Measurements from ENCODE around the gene MPPED2.

Gene MPPED2

GRCh38 chr11:30488304-30488998 is 97.7 kb downstream of the MPPED2 start:
- no peak for DNase-seq (ENCODE audit: low read depth in 1 of 2, low spot score in 1 of 2)

DNA sequence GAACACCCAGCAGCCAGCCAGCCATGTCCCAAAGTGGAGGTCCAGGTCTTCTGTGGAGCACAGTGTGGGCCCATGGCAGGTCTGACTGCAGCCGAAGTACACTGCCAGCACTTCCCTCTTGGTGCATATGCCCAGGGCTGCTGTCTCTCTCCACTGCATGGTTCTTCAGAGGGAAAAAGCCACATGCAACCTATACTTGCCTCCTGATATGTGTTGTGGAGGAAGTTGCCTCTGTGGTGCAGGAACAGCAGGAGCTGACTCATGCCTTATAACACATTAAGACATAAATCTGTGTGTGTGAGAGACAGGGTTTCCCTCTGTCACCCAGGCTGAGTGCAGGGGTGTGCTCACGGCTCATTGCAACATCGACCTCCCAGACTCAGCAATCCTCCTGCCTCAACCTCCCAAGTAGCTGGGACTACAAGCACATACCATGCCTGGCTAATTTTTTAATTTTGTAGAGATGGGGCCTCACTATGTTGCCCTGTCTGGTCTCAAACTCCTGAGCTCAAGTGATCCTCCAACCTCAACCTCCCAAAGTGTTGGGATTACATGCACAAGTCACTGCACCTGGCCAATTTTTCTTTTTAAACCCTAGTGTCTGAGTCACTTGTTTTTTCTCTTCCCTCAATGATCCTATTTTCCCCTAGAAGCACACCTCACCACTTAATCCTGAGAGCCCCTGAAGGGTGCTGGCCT is 98.8 kb downstream of the MPPED2 start:
- no peak for DNase-seq (ENCODE audit: low read depth in 1 of 2, low spot score in 1 of 2)

GRCh38 chr11:30485756-30486155 is 100.4 kb downstream of the MPPED2 start:
- DNase-seq (ENCODE audit: low read depth in 1 of 2, low spot score in 1 of 2), result no peak

GRCh38 chr11:30485222-30485621 is 100.9 kb downstream of the MPPED2 start:
- DNase-seq (ENCODE audit: low read depth in 1 of 2, low spot score in 1 of 2), result no peak

GRCh38 chr11:30483056-30483455 is 103.1 kb downstream of the MPPED2 start:
- no peak for DNase-seq (ENCODE audit: low read depth in 1 of 2, low spot score in 1 of 2)

GRCh38 chr11:30481796-30482195 is 104.4 kb downstream of the MPPED2 start:
- no peak for DNase-seq (ENCODE audit: low read depth in 1 of 2, low spot score in 1 of 2)

DNA sequence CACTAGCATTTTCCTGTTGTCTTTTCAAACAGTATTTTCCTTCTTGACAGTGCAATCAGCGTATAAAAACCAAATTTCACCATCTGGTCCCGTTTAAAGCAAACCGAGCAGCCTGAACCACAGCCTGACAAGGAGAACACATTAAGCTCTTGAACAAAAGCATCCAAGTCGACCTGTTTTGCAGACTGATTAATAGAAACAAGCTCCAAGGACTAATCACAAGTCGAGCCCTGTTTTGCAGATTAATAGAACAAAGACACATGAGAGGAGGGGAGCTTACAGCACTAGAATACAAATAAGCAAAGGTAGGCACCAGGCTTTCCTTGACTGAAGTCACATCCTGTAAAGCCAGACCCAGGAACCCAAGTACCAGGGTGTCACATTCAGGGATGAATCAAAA is 104.8 kb downstream of the MPPED2 start:
- DNase-seq (ENCODE audit: low read depth in 1 of 2, low spot score in 1 of 2), result no peak

DNA sequence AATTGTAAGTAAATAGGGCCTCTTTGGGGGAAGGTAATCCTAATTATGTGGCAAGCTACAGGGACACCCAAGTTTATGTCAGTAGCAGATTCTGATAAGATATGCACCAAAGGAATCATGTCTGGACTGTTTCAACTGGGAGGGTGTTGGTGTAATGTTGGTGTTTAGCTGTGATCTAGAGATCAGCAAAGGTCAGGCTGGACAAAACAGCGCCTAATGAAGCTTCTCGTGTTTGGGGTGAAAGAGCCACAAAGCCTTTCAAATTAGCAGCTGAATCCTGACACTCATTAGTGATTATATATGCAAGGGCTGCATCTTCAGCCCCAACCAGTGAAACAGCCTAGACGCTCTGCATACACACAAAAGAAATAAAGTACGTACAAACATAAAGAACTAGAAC is 106.3 kb downstream of the MPPED2 start:
- DNase-seq (ENCODE audit: low read depth in 1 of 2, low spot score in 1 of 2), result no peak

- no peak for DNase-seq (ENCODE audit: low read depth in 1 of 2, low spot score in 1 of 2)
These were observed 107.2 kb downstream of the MPPED2 start for GRCh38 chr11:30478923-30479322.

DNA sequence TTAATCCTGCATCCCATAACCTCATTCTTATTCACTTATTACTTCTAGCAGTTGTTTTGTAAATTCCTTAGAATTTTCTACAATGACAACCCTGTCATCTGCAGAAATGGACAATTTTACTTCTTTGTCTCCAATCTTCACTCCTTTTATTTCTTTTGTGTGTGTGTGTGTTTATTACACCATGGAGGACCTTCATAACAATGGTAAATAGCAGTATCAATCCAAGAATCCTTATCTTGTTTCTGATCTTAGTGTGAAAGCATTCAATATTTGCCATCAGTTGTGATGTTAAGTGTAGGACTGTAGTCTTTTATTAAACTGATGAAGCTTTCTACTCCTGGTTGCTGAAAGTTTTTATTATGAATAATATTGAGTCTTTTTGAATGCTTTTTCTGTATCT is 109.1 kb downstream of the MPPED2 start:
- no peak for DNase-seq (ENCODE audit: low read depth in 1 of 2, low spot score in 1 of 2)

DNA sequence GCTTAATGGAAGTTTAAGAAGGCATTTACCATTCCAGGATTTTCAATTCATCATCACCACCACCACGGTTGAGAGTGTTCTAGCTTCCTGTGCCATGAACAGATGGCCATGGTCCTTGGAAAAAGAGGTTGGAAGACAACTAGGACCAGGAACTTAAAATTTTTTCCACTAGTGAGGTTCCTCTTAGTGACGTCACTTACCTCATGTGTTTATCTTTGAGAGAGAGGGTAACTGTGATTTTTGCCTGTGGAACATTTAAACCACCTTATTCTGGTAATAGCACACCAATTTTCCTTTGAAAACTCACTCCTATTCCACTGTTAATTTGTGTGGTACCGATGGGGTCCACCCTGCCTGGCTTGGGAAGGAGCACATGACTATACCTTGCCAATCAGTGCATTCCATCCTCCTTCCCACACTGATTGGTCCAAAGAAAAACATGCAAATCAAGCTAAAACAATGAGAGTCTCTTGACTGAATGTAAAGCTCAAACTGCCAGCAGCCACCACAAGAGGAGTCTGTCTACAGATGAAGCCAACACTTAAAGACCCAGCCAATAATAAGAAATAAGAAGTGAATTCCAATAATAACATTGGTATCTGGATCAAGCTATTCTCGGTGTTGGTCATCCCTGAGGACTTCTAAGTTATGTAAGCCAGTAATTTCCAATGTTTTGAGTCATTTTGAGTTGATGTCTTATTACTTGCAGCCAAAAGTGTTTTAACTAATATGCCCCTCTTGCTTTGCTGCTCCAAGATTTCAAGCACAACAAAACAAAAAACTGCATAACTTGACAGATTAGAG is 111.8 kb downstream of the MPPED2 start:
- DNase-seq (ENCODE audit: low read depth in 1 of 2, low spot score in 1 of 2), result no peak

DNA sequence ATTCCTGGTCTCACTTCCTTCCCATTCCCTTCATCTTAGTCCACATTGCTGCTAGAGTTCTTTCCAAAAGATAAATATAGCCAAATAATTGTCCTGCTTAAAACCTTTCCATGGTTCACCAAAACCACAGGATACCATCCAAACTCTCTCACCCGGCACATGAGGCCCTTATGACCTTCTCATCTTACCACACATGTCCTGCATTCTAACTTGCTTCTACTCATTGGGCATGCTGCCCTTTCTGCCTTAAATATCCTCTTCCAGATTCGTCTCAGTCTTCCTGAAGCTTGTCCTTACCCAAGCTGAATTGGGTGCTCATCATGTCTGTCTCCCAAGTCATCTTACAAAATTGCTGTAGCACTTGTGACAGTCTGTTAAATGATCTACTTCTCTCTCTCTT is 114.9 kb downstream of the MPPED2 start:
- no peak for DNase-seq (ENCODE audit: low read depth in 1 of 2, low spot score in 1 of 2)

DNA sequence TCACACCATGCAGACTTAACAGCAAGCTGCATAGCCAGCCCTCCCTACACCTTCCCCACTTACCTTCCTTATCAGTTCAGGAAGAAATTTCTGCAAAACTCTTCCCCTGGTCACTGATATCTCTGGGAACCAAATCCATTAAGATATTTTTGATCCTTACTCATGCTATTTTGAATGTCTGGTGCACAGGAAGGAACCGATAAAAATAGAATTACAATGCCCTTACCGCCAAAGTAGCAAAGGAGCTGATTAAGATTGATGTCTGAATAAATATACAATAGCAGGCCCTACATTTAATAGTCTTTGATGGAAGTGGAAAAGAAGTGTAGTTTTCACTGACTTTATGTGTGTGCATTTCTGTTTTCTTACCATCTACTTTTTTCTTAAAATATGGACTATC is 117.3 kb downstream of the MPPED2 start:
- no peak for DNase-seq (ENCODE audit: low read depth in 1 of 2, low spot score in 1 of 2)

GRCh38 chr11:30467176-30467575 is 119.0 kb downstream of the MPPED2 start:
- DNase-seq (ENCODE audit: low read depth in 1 of 2, low spot score in 1 of 2), result no peak

GRCh38 chr11:30465623-30466022 is 120.5 kb downstream of the MPPED2 start:
- DNase-seq (ENCODE audit: low read depth in 1 of 2, low spot score in 1 of 2), result no peak

DNA sequence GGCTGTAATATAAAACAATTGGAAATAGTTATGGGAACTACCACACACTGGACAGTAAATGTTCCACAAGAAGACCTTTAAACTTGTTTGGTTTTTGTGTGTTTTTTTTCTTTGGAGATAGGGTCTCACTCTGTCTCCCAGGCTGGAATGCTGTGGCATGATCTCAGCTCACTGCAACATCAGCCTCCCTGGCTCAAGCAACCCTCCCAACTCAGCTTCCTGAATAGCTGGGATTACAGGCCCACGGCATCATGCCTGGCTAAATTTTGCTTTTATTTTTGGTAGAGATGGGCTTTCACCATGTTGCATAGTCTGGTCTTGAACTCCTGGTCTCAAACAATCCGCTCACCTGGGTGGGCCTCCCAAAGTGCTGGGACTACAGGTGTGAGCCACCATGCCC is 121.0 kb downstream of the MPPED2 start:
- DNase-seq (ENCODE audit: low read depth in 1 of 2, low spot score in 1 of 2), result no peak

GRCh38 chr11:30463266-30463665 is 122.9 kb downstream of the MPPED2 start:
- no peak for DNase-seq (ENCODE audit: low read depth in 1 of 2, low spot score in 1 of 2)

DNA sequence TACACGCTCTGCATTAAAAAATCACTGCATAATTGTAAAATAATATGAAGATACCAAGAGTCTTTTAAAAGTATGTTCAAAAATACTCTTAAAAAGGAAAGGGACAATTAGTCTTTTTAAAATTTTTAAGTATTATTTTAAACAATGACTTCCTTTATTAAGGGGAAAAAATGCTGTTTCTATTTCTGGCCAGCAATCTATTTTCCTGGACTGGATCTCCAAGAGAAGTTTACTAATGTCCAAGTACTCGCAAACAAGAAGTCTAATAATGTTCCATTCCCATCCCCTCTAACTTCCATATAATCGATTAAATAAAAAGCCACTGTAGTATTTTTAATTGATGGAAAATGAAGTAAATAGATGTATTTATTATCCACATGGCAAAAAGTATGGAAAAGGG is 123.7 kb downstream of the MPPED2 start:
- no peak for DNase-seq (ENCODE audit: low read depth in 1 of 2, low spot score in 1 of 2)

DNA sequence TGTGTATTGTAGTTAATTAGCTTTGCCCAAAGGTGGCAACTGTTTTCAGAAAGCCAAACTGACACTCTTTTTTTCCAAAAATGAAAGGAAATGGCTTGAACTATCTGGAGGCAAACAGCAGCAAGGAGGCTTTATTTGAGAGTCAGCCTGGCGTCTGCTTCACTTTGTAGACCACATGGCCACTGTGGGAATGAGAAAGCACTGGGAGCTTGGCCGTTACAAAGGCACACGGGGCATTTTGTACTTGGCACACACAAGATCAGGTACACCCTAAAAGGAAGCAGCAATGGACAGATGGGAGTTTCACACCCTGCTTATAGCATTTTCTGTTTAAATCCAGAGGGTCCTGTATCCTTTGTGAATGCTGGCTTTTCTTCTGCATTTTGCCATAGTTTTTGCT is 126.3 kb downstream of the MPPED2 start:
- DNase-seq (ENCODE audit: low read depth in 1 of 2, low spot score in 1 of 2), result no peak

GRCh38 chr11:30459306-30459705 is 126.8 kb downstream of the MPPED2 start:
- DNase-seq (ENCODE audit: low read depth in 1 of 2, low spot score in 1 of 2), result no peak

GRCh38 chr11:30458541-30458940 is 127.6 kb downstream of the MPPED2 start:
- DNase-seq (ENCODE audit: low read depth in 1 of 2, low spot score in 1 of 2), result no peak

DNA sequence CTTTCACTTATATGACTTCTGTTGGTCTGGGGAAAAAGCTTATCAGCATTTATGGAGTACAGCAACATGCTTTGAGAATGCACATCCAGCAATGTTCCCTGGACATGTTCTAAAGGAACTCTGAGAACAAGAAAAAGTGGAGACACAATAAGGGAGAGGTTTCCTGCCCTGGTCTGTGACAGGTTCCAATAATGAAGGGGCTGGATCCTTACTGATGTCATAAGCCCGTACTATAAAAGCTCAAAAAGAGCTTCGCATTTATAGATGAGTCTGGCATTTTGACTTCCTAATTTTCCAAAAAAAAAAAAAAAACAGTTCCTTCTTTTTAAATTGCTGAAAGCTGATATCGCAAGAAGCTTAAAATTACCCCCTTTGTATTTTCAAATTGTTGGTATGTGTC is 129.1 kb downstream of the MPPED2 start:
- no peak for DNase-seq (ENCODE audit: low read depth in 1 of 2, low spot score in 1 of 2)
